NCI-H345 treated with DMSO at 0.1 percent for 48 hours (cell line): ENCODE results near the gene RHOT2.

Experiments
- DNase-seq: peaks from one replicate; lab custom pipeline; 2025; ENCODE audit not compliant: unreplicated experiment; lab: John Stamatoyannopoulos, UW

RHOT2 gene

DNA sequence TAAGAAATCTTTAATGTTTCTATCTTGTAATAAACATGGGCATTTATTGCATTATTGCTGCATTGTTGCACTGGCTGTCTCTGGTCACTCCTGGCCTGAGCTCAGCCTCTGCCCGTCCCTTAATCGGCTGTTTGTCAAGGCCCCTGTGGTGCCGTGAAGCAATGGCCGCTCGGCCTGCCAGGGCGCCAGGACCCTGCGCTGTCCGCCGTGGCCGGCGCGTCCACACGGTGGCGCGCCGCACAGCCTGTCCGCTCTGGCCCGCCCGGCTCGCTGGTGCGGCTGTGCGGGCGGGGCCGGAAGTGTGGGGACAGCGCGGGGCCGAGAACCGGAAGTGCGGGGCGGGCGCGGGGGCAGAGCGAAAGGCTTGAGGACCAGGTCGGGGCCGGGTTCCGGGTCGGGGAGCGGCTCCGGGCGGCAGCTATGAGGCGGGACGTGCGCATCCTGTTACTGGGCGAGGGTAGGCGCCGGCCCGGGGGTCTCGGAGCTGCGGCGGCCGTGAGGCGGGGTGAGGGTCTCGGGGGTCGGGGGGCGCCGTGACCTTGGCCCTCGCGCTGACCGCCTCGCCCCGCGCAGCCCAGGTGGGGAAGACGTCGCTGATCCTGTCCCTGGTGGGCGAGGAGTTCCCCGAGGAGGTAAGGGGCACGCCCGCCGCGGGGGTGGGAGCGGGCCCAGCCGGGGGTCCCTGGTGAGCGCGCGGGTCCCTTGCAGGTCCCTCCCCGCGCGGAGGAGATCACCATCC, at the start of gene RHOT2:
TSS of gene RHOT2 (plus strand) at position 353 of the 739 bp plus-strand sequence. CDS start at position 421, 68 bp downstream.
- peak; percentile 66 for DNase-seq

DNA sequence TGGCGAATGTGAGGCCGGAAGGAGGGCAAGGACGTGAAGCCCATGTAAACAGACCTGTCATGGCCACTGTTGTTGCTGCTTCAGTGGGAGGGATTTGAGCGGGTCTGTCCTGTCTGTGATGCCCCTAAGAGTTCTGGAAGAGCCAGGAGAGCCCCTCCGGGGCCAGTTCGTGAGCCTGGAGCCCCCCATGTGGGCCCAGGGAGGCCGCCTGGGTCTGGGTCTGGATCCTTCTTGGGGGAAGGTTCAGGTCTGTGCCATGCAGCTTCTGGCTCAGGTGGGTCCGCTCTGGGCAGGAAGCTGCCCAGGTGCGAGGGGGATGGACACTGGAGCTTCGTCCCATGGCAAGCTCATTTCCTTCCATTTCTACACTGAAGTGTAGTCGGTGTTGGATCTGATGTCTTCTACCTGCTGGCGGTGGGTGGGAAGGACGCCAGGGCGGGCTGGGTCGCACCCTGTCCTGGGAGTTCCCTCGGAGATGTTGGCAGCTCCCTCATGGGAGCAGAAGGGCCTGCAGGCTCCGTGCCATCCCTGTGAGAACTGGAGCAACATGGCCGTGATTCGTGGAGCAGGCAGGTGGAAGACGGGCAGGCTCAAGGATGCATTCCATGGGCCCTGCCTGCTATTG, 48.3 kb upstream of the RHOT2 start:
- DNase-seq: no peak

GRCh38 chr16:620700-621525, 47.0 kb upstream of the RHOT2 start:
- no peak for DNase-seq

GRCh38 chr16:621526-622105, 46.3 kb upstream of the RHOT2 start:
- DNase-seq: no peak

DNA sequence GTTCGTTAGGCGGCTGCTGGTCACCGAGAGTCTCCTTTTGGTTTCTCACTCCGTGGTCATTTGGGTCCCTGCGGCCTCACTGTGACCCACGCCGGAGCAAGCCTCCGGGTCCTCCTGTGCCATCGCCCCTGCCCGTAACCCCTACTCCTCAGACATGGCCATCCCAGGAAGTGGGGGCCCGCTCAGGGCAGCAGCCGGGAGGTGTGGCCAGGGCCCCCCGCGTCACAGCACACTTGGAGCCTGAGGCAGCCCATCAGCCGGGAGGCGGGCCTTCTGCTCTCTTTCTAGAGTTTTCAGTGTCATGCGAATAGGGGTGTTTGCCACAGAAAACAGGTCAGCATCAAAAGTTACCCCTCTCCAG, 45.0 kb upstream of the RHOT2 start:
- DNase-seq: no peak

DNA sequence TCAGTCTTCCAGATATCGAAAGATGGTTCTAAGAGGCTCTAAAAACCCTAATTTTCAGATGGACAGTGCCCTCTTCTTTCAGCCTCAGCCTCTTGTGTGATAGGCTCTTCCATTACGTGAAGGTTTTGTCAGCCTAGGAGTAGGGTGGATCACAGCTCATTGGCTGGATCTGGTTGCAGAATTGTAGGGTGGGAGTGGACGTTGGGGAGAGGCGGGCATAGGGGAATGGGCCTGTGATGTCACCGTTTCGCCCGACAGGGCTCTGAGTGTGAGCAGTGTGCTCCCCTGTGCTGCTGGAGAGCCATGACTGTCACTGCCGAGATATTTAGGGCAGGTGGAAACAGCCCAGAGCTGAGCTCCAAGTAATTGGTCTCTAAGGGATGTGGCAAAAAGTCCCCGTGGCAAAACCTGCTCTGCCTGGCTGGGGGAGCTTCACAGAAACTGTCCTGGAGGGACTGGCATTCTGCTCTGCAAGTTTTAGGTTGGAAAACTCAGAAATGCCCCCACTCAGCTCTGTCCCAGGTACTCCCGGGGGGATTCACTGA, 43.3 kb upstream of the RHOT2 start:
- DNase-seq: no peak

- no peak for DNase-seq
Observed at GRCh38 chr16:625117-625976, 42.6 kb upstream of the RHOT2 start.

DNA sequence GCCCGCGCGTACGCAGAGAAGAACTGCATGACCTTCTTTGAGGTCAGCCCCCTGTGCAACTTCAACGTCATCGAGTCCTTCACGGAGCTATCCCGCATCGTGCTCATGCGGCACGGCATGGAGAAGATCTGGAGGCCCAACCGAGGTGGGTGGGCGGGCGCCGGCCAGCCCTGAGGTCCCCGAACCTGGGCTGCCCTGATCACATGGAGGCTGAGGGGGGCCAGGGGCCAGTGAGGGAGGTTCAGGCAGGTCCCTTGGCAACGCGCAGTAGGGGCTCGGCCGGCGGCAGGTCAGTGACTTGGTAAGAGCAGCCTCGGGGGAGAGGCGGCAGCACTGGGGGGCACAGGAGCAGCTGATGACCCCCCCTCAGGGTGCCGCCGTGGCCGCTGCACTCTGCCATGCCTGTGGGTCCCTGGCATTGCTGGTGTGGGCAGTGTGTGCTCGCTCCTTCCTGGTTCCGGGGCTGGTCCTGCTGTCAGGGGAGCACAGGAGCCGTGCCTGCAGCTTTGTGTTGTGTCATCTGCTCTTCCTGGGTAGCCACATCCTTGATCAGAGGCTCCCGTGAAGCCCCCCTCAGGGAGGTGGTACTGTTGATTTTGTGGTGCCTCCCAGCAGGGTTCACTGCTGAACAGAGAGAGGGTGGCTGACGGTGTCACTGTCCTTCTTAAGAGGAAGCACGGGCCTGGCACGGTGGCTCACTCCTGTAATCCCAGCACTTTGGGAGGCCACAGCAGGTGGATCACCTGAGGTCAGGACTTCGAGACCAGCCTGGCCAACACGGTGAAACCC, 41.8 kb upstream of the RHOT2 start:
- no peak for DNase-seq

DNA sequence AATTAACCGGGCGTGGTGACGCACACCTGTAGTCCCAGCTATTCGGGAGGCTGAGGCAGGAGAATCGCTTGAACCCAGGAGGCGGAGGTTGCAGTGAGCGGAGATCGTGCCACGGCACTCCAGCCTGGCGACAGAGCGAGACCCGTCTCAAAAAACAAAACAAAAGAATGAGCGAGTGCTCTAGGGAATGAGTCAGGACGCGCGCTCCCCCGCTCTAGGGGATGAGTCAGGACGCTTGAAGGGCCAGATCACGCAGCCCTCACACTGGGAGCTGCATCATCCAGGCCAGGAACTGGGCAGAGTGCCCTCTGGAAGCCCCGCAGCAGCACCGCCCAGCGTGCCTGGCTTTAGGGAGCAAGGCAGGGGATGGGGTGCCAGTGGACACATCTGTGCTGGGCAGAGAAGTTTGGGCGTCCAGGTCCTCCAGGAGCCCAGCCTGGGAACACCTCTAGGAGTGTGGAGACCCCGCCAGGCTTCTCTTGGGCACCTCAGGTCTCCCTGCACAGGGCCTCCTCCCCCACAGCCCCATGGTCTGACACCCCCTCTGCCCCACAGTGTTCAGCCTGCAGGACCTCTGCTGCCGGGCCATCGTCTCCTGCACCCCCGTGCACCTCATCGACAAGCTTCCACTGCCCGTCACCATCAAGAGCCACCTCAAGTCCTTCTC, 41.0 kb upstream of the RHOT2 start:
- DNase-seq: no peak

DNA sequence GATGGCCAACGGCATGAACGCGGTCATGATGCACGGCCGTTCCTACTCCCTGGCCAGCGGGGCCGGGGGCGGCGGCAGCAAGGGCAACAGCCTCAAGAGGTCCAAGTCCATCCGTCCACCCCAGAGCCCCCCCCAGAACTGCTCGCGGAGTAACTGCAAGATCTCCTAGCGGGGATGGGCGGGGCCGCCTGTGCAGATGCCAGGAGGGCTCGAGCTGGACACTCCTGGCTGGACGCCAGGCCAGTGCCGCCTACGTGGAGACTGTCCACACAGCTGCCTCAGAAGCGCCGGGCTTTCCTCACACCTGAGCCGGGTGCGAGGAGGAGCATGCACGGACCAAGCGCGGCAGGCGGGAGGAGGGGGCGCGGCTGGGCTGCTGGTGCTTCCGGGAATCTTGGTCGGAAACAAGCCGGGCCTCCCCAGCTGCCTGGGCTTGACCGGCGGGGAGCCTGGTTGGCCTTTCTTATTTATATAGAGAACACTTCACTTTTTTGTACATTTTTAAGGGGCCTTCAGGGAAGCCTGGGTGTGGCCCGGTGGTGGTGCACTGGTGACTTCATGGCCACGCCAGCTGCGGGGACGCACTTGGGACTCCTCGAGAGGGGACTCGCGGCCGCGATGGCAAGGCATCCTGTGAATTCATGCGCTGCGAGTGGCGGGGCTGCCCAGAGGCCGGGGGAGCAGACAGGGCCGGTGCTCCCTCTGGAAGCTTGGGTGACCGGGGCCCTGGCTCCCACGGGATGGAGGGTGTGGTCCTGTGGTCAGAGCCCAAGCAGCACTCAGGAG, 40.3 kb upstream of the RHOT2 start:
- no peak for DNase-seq

- DNase-seq: no peak
Observed at GRCh38 chr16:628321-629061, 39.4 kb upstream of the RHOT2 start.

DNA sequence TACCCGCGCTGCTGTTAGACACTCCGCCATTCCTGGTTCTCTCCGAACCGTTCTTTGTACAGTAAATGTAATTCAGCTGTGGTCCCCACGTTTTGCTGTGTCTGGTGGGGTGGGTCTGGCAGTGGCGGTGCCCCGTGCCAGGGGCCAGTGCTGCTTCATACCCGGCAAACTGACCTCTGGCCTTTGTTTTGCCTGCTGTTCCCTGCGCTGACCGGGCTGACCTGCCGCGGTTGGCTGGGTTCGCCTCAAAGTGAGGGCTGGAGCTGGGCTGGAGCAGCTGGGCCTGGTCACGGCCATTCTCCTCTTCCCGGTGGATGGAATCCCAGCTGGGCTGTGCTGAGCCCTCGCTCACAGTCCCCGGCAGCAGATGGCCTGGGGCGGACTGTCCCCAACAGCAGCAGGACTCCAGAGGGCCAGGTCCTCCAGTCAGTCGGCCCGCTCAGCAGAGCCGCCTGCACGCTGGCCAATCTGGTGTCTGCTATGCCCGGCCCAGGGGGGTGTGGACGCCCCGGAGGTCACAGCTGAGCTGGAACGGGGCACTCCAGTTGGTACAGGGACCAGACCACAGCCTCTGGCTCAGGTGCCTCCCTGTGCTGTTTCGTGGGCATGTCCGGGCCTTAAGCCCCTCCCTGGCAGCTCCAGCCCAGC, 38.6 kb upstream of the RHOT2 start:
- DNase-seq: no peak

- no peak for DNase-seq
Observed at GRCh38 chr16:629833-630248, 38.1 kb upstream of the RHOT2 start.

- DNase-seq: no peak
Observed at GRCh38 chr16:630249-630814, 37.6 kb upstream of the RHOT2 start.

- no peak for DNase-seq
Observed at GRCh38 chr16:630815-631405, 37.0 kb upstream of the RHOT2 start, which contains the start of gene WFIKKN1. Gene WFIKKN1, plus strand, starts transcription at chr16:630985. Its CDS starts 269 bp downstream, at chr16:631254.

GRCh38 chr16:631808-632358, 36.0 kb upstream of the RHOT2 start:
- DNase-seq: no peak
